NCI-H524 treated with DMSO at 0.1 percent for 48 hours (cell line): ENCODE results near the gene SEC16A.
A peak's percentile ranks its signal among the peaks of the same experiment; 100 is the strongest.

Experiments
- DNase-seq: peaks from one replicate; lab custom pipeline; 2025; lab: John Stamatoyannopoulos, UW

SEC16A gene

DNA sequence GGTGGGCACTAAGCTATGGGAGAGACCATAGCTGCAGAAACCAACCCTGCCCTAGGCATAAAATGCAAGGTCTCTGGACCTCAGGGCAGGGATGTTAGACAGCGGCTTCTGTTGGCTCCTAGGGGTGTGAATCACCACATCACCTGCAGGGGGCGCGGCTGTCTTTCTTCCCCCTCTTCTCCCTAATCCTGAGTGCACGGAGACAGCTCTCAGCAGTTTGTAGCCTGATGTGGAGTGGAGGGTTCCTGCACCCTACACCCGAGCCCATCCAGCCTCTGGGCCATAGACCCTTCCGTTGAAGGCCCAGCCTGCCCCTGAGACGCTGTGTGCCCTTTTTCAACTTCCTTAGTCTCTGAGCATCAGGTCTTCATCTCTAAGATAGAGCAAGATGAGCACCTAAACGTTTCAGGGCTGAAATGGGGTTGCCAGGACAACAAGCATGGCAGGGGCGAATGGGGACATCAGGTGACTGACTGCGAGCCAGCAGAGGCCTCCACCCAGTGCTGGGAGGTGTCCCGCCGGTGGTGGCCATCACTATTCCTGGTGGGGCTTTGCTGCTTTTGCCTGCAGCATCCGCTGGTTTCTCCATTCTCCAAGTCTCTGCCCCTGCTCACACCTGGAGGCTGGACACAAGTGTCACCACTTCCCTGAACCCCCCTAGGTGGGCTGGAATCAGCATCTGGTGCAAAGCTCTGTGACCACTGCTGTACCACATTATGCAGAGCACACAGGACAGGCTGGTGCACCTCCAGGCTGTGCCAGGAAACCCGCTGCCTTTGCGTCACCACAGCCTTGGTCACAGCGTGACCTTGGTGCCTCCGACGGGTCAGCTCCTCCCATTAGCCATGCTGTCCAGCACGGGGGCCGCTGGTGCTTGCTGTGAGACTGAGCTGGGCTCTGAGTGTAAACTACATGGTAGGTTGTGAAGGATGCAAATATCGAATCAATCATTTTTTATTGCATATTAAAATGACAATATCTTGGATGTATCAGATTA, 2.5 kb upstream of the SEC16A start:
- DNase-seq = no peak

DNA sequence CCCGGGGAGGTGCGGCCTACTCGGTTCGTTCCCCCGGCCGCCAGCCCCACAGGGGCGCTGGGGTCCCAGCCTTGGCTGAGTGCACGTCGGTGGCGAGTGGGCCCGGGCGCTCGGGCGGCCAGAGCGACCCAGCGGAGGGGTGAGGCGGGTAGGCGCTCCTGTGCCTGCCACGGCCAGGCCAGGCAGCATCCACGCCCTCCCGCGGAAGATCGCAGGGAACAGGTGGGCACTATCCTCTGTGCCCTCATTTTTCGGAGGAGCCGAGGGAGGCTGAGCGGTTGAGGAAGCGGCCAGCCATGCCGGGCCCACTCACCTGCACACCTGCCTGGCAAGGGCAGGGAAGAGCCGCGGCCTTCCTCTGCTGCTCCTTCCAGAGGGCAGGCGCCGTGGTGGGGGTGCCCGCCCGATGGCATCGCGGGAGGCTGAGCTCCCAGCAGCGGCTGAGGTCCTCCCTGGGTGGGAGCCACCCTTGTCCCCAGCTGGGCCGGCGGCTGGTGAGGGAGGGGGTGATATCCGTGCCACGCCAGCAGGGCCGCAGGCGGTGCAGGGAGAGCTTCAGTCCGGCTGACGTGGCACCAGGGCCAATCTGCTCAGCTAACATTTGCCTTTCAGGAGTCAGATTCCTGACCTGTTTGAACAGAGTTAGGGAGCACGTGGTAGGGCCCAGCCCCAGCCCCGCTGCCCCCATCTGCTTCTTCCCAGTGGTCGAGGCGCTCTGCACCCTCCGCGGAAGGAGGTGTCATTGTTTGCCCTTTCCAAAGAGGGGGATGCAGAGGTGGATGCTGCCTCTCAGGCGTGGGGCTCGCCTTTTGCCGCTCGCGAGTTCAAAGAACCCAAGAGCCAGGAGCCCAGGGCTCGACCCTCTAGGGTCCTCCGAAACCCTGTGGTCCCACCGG, 1.6 kb upstream of the SEC16A start:
- DNase-seq = no peak

DNA sequence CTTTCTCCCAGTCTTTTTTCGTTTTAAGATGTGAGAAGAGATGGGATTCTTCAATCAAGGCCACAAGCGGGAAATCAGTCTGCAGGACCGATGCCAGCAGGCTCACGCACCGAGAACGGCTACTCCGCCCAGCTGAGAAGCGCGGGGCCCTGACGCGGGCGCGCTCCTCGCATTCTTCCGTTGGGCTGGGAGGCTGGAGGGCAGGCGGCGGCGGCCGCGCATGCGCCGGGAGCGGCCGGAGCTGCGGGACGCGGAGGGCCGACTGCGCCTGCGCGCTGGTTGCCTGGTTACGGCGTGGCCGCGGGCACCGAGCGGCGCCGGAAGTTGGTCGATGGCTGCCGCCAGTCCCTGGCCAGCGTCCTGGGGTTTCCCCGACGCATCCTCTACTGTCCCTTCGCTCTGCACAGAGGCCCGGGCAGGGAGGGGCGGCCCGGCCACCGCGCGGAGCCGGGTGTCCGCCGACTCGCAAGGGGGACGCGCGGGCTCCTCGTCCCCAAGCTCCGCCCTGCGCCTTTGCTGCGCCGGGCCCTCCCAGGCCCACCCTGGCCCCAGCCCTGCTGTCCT, 831 bp upstream of the SEC16A start:
- peak; percentile 66 for DNase-seq

DNA sequence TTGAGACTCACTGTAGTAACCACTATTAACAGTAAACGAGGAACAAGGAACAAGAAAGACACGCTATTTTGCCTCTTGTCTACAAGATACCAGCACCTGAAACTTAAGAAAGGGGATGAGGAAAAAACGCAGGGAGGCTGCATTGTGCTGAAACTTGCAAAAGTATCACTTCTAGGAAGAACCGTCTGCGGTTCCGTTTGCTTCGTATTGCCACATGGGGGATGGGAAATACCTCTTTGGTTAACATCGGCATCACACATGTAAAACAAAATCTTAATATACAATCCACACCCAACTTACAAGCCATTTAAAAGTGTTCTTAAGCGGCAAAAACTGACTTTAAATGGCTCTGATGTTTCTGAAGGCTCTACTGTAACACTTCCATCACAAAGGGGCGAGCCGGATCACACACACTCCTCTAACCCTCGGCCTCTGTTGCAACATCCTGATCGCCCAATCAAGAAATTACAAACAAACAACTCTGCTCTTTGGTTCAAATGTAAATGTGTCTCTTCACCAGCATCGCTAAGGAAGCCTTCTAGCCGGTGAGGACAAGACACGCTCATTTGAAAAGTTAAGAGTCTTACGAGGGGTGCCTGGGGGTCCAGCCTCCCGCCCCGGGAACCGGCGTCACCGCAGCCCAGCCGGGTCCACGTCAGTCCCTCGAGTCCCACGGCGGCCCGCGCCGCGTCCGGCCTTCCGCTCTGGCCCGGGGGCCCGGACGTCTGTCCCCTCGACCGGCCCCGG, 621 bp downstream of the SEC16A start:
- no peak for DNase-seq

DNA sequence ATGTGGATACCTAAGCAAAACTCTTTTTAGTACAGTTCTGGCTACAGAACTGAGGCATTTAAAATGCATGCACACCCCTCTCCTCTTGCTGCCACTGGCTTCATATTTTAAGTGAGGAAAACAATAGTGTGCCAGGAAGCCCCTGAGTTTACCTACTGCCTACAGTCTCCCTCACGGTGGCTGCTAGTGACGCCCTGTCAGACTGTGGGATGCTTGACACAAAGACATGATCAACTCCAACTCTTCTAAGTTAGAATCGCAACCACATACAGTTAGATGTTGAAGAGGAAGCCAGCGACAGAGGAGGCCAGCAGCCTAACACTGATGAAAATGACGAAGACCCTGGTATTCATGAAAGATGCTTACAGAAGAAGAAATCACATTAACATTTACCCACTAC, 1.3 kb downstream of the SEC16A start:
- no peak for DNase-seq

DNA sequence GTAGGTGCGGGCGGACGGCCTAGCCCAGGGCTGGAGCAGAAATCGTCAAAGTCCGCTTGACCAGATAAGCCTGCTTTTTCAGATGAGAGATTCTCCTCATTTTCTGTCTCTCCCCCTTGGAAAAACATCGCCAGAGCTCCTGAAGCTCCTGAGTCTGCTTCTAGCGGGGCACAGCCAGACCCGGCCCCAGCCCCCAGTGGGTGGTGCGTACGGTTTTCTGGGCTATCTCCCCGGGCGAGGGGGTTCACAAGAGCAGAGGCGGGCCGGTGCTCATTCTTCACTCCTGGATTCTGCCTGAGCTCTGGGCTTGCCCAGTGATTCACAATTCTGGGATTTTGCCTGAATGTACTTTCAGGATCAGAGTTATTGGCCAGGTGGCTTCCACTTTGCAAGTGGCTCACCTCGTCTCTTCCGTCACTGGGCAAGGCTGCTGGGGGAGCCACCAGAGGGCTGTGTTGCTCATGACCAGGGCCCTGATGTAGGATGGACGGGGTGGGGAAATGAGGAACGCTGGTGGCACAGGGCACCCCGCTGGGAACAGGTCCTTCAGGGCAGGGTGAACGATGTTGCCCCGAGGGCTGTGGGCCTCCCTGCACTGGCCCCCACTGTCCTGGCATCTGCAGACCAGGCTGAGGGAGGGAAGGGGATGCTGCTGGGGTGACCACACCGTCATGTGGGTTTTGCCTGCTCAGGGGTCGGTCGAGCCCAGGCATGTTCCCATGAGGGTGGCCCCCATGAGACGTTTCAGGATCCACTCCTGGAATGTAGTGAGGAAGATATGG, 6.3 kb downstream of the SEC16A start:
- DNase-seq = no peak

DNA sequence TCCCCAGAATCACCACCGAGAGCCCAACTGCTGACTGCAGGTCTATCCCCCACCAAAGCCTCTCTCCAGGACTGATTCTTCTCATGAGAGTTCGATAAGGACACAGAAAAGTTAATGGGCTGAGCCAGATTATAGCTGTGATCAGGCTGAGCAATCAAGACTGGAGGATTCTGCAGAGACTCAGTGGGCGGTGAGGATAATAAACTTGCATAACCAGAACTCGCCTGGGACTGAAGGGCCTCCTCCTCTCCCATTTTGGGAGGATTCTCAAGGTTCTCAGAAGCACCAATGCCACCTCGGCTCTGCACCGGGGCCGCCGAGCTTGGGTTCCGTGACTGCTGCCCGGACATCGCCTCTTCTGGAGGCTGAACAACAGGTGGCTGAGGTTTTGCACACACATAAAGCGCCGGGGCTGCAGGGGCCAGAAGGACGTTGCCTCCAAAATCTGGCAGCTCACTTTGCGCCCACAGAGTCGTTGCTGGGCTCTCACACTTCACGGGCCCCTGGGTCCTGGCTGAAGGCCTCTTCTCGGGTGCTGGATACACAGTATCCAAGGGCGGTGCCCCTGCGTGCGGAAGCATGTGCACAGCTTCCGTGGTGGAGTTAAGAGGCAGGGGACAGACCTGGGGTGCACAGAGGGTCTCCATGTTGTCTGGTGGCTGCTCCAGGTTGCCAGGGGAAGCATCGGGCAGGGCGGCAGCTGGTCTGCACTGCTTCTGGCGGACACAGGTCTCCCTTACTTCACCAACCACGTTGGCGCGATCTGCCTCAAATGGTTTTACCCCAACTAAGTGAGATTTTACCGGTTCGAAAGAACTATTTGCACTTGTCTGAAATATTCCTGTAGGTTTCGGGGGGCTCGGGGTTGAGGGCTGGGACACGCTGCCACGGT, 7.6 kb downstream of the SEC16A start:
- DNase-seq = no peak

DNA sequence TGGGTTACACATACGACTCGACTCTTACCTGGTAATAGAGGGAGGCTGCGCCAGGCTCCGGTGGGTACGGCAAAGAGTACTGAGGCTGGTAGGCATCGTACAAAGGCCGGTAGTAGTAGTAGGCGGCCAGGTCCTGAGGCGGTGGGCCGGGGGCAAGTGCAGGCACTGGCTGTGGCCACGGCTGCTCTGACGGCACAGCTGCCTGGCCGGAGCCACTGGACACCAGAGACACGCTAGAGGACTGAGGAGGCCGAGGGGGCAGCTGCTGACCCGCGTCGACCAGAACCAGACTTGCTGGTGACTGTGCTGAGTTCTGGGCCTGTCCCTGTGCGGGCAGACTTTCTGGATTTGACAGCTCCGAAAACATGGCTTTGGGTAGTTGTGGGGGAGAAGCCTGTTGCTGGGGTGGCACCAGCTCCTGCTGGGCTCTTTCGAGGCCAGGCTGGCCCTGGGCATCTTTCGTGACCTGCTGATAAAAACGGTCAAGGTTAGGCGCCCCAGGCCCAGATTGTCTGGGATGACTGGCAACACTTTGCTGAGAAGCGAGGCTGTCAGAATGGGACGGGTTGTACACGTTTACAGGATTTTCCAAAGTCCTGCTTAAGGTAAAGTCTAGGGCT, 8.7 kb downstream of the SEC16A start:
- no peak for DNase-seq

DNA sequence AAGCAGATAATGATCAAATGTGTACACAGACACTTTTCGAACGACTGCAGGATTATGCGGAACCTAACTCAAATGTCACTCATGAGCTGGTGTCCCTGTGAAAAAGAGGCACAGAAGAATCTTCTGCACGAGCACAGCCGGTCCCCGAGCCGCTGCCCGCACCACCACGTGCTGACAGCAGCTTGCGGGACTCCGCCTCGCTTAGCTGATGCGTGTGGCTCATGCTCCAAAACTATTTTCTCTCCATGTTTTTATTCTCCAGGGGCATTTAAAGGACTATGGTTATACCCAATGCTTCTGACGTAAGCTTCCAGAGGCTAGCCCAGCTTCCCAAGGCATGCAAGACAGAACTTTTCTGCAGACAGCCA, 9.5 kb downstream of the SEC16A start:
- DNase-seq = no peak

DNA sequence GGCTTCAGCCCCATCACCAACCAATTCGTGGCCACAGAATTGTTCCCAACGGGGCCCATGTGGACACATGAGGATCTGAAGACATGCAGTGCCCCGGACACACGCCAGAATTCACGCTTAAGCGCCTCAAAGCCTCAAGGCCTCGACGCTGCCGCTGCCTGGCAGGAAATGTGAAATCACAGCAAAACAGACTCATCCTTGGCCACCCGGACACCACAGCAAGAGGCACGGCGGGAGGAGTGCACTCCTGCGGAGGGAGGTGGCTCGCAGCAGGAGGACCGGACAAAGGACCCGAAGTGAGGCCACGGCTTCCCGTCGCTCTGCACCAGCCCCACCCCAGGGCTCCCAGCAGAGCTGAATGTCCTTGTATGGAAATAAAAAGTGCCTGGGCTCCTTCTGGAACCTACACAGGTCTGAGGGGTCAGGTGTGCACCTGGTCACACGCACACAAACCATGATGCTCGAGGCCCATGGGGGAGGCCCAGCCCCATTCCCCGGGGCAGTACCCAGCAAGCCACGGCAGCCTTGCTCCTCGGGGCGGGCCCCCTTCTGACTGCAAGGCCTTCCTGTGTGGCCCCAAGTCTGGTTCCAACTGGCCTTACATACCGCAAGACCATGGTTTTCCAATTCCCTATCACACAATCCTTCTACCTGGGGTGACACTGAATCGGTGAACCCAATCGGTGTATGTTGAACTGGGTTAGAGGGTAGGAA, 10.0 kb downstream of the SEC16A start:
- no peak for DNase-seq

DNA sequence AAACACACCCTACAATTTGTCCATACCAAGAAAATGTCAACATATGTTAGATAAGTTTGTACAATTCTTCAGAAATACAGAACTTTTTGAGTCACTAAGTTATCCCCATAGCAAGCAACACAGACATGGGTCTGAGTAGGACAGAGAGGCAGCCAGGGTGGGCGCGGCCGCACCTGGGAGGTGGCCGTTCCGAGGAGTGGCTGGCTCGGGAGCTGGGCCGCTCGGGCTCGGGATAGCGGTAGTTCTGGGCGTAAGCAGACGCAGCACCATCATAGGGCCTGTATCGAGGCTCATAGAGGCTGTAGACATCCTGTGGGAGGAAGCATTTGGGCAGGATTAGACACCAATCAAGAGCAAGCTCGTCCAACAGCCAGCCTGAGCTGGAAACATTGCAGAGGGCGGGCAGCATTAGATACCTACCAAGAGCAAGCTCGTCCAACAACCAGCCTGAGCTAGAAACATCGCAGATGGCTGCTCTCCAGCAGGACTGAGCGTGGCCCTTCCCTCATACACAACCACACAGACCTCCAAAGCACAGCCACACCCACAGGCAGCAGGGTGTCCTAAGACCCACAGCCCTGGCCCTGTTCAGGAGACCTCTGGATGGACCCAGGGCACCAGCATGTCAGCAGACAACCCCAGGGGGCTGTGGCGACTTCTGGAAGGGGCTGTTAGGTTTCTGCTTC, 10.9 kb downstream of the SEC16A start:
- DNase-seq = no peak

DNA sequence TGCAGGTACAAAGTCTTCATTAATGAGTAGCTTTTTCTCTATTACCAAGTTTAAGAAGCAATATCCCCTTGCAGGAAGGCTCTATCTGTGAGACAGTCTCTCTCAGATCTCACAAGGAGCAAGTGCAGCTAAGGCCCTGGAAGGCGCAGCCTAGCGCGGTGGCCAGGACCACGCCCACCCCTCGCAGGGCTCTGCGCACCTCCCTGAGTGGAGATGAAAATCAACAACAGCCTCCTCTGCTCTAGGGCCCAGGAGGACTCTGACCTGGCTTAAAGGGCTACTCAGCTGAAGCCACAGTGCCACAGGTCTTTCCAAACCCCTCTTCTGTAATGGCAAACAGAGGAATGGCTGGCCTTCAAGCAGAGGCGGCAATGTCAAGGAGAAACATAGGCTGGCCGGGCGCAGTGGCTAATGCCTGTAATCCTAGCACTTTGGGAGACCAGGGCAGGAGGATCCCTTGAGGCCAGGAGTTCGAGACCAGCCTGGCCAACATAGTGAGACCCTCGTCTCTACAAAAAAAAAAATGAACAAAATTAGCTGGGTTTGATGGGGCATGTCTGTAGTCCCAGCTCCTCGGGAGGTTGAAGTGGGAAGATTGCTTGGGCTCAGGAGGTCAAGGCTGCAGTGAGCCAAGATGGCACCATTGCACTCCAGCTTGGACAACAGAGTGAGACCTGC, 11.9 kb downstream of the SEC16A start:
- DNase-seq = no peak

DNA sequence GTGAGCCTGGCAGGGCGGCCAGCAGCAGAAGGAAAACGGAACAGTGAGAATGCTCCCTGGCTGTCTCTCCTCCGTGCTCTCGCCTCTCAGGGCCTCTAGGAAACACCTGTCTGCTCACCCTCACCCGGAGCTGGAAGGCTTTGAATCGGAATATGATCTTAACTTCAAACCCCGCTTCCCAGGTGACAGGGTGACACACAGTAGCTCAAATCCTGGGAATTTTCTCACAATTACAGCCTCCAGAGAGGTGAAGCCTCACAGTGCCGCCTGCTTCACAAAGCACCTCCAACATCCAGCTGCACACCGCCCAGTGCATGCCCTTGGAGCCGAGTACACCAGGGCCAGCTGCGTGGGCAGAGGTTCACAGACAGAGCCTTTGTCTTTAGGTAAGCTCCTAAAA, 12.5 kb downstream of the SEC16A start:
- DNase-seq = no peak

DNA sequence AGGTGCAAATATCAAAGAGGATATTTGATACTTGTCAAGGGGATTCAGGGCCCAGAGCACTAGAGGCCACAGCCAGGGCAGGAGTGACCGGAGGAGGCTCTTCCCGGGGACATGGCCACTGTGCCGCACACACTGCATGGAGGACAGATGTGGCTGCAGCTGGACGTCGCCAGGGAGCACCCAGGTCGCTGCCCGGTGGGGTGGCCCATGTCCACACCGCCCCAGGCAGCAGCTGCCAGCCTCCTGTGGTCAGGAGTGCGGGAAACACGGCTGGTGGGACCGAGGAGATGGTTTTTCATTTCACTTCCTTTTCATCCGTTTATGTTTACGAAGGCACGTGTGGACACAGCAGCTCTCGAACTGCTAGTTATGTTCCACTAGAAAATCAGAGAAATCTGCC, 15.1 kb downstream of the SEC16A start:
- DNase-seq = no peak

DNA sequence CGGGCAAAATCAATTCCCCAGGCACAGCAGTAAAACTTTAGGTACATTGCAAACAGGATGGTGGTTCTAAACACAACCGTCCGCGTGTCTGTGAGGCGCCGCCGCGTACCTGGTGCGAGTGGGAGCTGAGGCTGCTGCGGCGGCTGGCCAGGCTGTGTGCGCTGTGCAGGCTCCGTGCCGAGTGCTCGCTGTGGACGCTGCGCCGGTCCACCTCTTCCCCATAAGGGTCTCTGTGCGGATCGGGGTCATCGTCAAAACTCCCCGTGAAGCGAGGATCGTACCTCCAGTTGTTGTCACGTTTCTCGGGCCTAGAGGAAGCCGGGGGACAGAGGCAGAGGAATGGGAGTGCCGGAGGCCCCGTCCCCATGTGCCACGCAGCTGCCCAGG, 16.7 kb downstream of the SEC16A start:
- DNase-seq = no peak

DNA sequence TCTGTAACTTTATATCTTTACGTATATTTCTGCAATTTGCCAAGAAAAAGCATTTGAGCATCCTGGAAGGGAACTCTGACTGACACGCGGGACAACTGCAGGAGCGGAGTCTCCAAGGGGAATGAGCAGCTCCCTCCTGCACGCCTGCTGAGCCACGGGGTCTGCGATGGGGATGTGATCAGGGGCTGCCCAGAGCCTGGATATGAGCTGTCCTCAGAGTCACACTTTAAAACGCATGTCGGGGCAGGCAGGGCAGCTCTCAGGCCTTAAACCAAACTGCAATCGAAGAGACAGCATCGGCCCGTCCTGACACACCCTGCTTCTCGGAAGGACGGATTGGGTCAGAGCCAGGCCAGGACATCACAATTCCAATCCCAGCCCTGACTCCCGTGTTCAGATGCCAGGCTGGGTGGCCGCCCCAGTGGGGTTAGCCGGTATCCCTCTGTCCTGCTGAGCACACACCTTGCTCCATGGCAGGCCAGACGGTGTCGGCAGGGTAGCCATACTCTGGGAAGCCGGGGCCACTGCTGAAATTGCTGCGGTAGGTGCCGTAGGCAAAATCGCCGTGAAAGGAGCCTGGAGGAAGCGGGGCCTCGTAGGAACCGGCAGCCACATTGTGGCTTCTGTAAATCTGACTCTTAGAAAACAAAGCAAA, 17.2 kb downstream of the SEC16A start:
- DNase-seq = no peak

DNA sequence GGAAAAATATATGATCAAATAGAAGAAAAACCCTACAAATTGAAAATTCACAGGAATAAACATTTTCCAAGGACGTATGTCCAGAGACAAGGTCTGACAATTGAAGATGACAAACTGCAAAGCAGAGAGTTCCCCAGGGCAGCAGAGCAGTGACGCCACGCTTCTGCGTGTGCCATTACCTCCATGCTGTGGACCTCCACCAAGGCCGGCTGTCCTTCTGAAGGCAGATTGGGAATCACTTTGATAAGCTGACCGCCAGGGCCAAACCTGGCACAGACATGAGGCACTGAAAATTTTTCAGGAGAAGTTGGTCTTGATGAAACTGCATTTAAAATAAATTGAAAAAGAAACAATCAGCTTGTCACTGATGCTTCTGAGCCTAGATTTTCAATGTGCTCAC, 18.6 kb downstream of the SEC16A start:
- DNase-seq = no peak
